Measurements from ENCODE around the gene PANX2. TPM values are rescaled to one million over a fixed set of nuclear protein-coding genes. Genes with fewer than 3 reads are reported as not detected.

Gene PANX2
- total RNA-seq, 1 donor from 2014 or later, result 1.5 TPM

DNA sequence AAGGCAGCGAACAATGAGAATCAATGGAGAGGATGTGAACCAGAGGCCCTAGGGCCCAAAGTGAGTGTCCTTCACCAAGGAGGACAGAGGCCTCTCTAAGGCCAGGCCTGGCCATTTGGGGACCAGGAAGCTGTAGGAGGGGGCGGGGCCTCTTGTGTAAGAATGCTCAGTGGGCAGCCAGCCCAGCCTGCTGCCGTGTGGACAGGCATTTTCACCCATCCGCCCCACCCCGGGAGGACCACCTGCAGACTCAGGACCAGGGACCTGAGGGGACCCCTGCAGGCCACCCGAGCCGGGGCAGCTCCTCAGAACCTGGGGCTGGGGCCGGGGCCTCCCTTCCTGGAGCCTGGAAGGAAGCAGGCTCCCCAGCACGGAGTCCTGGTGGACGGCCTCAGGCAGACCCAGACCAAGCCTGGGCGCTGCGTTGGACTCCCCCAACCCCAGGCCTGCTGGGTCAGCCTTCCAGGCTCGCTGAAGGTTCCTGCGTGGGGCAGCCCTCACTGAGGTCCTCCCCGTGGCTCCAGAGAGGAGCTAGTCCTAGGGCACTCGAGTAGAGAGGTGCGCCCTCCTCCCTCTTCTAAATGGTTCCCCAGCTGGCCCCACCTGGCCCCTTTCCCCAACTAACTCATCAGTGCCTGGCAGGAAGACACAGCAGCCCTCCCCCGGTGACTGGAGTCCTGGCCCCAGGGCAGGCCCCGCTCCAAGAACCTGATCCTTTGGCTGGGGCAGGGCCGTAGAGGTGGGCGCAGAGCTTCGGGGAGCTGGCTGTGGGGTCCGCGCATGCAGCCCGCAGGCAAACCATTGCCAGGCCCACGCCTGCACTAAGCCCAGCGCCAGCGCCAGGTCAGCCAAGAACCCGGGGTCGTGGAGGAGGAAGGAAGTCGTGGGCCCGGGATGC is 13.7 kb downstream of the PANX2 start:
- no peak for TF ChIP-seq CTCF (IDR thresholded peaks at IDR 0.05)
- H3K27me3 Mint-ChIP-seq (ENCODE audit: unreplicated experiment), result no peaks in the 10 kb centered on the region
- peak overlapping the region; percentile 38 for H3K27ac Mint-ChIP-seq (ENCODE audit: unreplicated experiment)
- peaks cover 15% of the 10 kb centered on the region for H3K4me1 Mint-ChIP-seq (ENCODE audit: unreplicated experiment)
- no peaks in the 10 kb centered on the region for H3K9me3 Mint-ChIP-seq (ENCODE audit: unreplicated experiment)
- no peak for DNase-seq (ENCODE audit: extremely low spot score, unreplicated experiment)
- H3K36me3 Mint-ChIP-seq (ENCODE audit: unreplicated experiment), result no peaks in the 10 kb centered on the region
- peak overlapping the region; percentile 22 for H3K4me3 Mint-ChIP-seq (ENCODE audit: unreplicated experiment)

GRCh38 chr22:50184902-50185374 is 14.4 kb downstream of the PANX2 start:
- H3K27me3 Mint-ChIP-seq (ENCODE audit: unreplicated experiment), result no peaks in the 10 kb centered on the region
- no peak for TF ChIP-seq CTCF (IDR thresholded peaks at IDR 0.05)
- no peak overlapping the region for H3K27ac Mint-ChIP-seq (ENCODE audit: unreplicated experiment)
- H3K9me3 Mint-ChIP-seq (ENCODE audit: unreplicated experiment), result no peaks in the 10 kb centered on the region
- H3K4me3 Mint-ChIP-seq (ENCODE audit: unreplicated experiment), result no peak overlapping the region
- peaks cover 21% of the 10 kb centered on the region for H3K4me1 Mint-ChIP-seq (ENCODE audit: unreplicated experiment)
- no peak for DNase-seq (ENCODE audit: extremely low spot score, unreplicated experiment)
- no peaks in the 10 kb centered on the region for H3K36me3 Mint-ChIP-seq (ENCODE audit: unreplicated experiment)

DNA sequence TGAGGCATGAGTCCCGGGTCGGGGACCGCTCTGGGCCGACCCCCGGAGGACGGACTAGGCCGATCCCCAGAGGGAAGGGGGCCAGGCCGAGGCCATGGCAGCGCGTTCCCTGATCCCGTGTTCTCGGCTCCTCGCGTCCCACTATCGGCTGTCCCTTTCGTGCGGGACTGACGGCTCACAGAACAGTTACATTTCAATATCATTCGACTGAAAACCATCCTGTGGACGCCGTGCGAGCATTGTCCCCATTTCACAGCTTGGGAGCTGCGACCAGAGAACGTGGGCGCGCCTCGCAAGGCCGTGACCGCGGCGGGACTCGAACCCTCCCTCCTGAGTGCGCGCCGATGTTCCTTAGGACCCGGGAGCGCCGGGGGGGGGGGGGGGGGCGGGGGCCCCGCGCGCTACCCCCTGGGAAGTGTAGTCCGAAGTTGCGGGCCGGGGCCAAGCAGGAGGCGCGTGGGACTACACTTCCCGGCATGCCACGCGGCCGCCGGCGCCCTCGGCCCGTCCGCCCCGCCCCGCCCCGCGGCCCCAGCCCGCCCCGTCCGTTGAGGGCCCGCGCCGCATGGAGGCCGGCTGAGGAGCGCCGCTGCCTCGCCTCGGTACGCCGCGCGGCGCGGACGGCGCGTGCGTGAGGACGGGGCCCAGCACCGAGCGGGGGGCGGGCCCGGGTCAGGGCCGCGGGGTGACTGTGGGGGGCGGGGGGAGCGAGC is 15.0 kb downstream of the PANX2 start, which contains the start of gene TRABD:
TSS of gene TRABD (plus strand) at position 539 of the 713 bp plus-strand sequence. CDS start 7,148 bp downstream, outside the sequence.
- no peak for TF ChIP-seq CTCF (IDR thresholded peaks at IDR 0.05)
- Mint-ChIP-seq H3K36me3 (ENCODE audit: unreplicated experiment) (no peaks in the 10 kb centered on the region), H3K27ac (ENCODE audit: unreplicated experiment) (peak within 1 kb of the TSS; percentile 84), H3K9me3 (ENCODE audit: unreplicated experiment) (no peaks in the 10 kb centered on the region), H3K27me3 (ENCODE audit: unreplicated experiment) (no peaks in the 10 kb centered on the region), H3K4me3 (ENCODE audit: unreplicated experiment) (peak within 1 kb of the TSS; percentile 90), H3K4me1 (ENCODE audit: unreplicated experiment) (peaks cover 23% of the 10 kb centered on the region)
- DNase-seq (ENCODE audit: extremely low spot score, unreplicated experiment), result peak; percentile 96

GRCh38 chr22:50186181-50186714 is 15.7 kb downstream of the PANX2 start:
- Mint-ChIP-seq H3K9me3 (ENCODE audit: unreplicated experiment) (no peaks in the 10 kb centered on the region), H3K4me1 (ENCODE audit: unreplicated experiment) (peaks cover 25% of the 10 kb centered on the region), H3K27me3 (ENCODE audit: unreplicated experiment) (no peaks in the 10 kb centered on the region), H3K27ac (ENCODE audit: unreplicated experiment) (peak overlapping the region; percentile 84), H3K36me3 (ENCODE audit: unreplicated experiment) (no peaks in the 10 kb centered on the region), H3K4me3 (ENCODE audit: unreplicated experiment) (peak overlapping the region; percentile 90)
- no peak for DNase-seq (ENCODE audit: extremely low spot score, unreplicated experiment)
- TF ChIP-seq CTCF (IDR thresholded peaks at IDR 0.05), result no peak
